ENCODE measurements around the gene PIM2. TPM values are rescaled to one million over a fixed set of nuclear protein-coding genes. Genes with fewer than 3 reads are reported as not detected.

The PIM2 gene
- total and polyA plus RNA-seq, 2 of the 13 experiments (the other 11 are each of a cell fraction or from before 2014, with no cell fraction given) = 14.4 to 15.8 TPM

GRCh38 chrX:48891402-48892288, 27.2 kb downstream of the PIM2 start (continued):
- TF ChIP-seq NFKBIZ (CRISPR knock-in tag; IDR thresholded peaks at IDR 0.05) (no peak), ZFY (CRISPR knock-in tag; IDR thresholded peaks at IDR 0.05) (peak; percentile 53), ARID5B (CRISPR knock-in tag; IDR thresholded peaks at IDR 0.05) (peak; percentile 24; the same call in 1 of the 2 replicates), NFKB2 (CRISPR knock-in tag; IDR thresholded peaks at IDR 0.05; ENCODE audit: borderline replicate concordance) (no peak), ZNF619 (CRISPR knock-in tag; IDR thresholded peaks at IDR 0.05) (no peak), AGO1 (IDR thresholded peaks at IDR 0.05; ENCODE audit: low read depth, low read length, poor library complexity, severe bottlenecking) (peak; percentile 85), ZBTB7A (CRISPR knock-in tag; IDR thresholded peaks at IDR 0.05) (no peak), ZBTB3 (CRISPR knock-in tag; IDR thresholded peaks at IDR 0.05; ENCODE audit: borderline replicate concordance, low read depth) (no peak), NAIF1 (CRISPR knock-in tag; IDR thresholded peaks at IDR 0.05; ENCODE audit: borderline replicate concordance) (no peak), ZNF572 (CRISPR knock-in tag; IDR thresholded peaks at IDR 0.05) (no peak), ZNF775 (CRISPR knock-in tag; IDR thresholded peaks at IDR 0.05; ENCODE audit: borderline replicate concordance) (no peak), CTCF (CRISPR knock-in tag; IDR thresholded peaks at IDR 0.05) (peak; percentile 83), PATZ1 (CRISPR knock-in tag; IDR thresholded peaks at IDR 0.05) (0 out of 2 replicates have a peak, but pooled peaks have one; percentile 16), RAD21 (CRISPR knock-in tag; IDR thresholded peaks at IDR 0.05) (peak; percentile 54), ZNF569 (CRISPR knock-in tag; IDR thresholded peaks at IDR 0.05; ENCODE audit: borderline replicate concordance) (no peak), MAX (IDR thresholded peaks at IDR 0.05) (0 out of 2 replicates have a peak, but pooled peaks have one; percentile 10), RXRA (CRISPR knock-in tag; IDR thresholded peaks at IDR 0.05) (no peak; the same call in 1 of the 2 replicates), HDAC1 (CRISPR knock-in tag; IDR thresholded peaks at IDR 0.05) (peak; percentile 46; the same call in 1 of the 2 replicates), POGZ (CRISPR knock-in tag; IDR thresholded peaks at IDR 0.05) (0 out of 2 replicates have a peak, but pooled peaks have one; percentile 34), ATF1 (CRISPR knock-in tag; IDR thresholded peaks at IDR 0.05) (no peak)

All from HepG2 (cell line).